ENCODE results near the gene TSPAN14.
A peak's percentile ranks its signal among the peaks of the same experiment; 100 is the strongest.
"Not testable (repeated sequence)": the region's sequence is repeated elsewhere in the genome, so short reads cannot be mapped to it uniquely, and the experiment has no call there.

The TSPAN14 gene, protein sequence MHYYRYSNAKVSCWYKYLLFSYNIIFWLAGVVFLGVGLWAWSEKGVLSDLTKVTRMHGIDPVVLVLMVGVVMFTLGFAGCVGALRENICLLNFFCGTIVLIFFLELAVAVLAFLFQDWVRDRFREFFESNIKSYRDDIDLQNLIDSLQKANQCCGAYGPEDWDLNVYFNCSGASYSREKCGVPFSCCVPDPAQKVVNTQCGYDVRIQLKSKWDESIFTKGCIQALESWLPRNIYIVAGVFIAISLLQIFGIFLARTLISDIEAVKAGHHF

DNA sequence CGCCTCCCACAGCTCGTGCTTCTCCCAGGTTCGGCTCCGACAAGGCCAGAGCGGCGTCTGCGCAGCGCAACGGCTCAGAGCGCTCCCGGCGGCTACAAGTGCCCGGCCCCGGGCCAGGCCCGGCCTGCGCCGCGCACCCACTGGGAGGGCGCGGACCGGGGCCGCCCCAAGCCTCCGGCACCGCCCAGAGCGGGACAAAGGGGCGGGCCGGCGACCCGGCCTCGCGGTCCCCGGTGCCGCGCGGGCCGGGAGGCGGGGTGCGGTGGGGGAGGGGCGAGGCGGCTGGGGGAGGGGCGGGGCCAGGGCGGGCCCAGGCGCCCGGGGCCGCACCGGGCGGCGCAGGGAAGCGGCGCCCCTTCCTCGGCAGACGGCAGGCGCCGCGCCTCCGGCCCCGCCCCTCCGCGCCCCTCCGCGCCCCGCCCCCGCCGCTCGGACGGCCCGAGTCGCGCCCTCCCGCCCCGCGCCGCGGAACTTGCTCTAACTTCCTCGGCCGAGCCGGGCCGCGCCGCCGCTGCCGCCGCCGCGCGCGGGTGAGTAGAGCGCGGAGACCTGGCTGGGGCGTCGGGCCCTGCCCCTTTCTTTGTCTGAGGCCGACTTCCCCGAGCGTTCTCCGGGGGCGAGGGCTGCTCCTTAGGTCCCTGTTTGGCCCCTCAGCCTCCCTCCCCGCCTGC is at the start of gene TSPAN14:
Gene TSPAN14 (plus strand): TSS at position 469 of the 671 bp plus-strand sequence. CDS start 34,924 bp downstream, outside the sequence.
- DNase-seq: peak; percentile 88

DNA sequence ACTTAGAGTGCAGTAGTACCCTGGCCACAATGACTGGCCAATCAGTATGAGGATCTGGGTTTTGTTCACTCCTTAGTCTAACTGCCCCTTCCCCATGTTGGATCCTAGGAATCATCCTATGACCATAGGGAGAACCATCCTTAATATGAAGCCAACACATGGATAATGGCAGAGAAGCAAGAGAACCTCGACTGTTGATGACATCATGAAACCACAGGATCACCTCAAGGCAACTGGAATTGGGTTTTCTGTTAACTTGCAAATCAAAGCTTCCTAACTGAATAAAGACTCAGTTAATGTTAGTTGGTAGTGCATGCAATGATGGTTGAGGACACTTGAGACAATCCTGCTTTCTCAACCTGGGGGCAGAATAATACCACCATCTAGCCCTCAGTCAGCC is 49.1 kb upstream of the TSPAN14 start:
- no peak for DNase-seq

- DNase-seq: no peak
These were observed 48.5 kb upstream of the TSPAN14 start for GRCh38 chr10:80405626-80406025.

DNA sequence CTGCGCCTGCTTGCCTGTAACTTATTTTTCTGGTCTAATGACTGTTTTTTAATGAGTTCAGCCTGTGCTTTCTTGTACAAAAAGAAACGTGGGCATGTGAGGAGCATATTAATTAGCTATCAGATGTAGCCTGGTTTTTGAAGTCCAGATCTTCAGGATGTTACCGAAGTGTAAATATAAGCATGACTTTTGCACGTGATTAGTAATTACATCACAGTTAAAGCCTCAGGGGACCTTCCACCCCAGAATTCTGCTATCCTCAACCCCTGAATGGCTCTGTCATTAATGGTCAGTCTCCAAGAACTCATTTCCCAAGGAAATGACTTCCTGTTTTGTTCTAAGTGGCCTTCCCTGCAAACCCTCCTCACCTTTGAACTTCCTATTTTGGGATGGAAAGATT is 47.9 kb upstream of the TSPAN14 start:
- no peak for DNase-seq

GRCh38 chr10:80407812-80408241 is 46.3 kb upstream of the TSPAN14 start:
- DNase-seq: peak; percentile 17

DNA sequence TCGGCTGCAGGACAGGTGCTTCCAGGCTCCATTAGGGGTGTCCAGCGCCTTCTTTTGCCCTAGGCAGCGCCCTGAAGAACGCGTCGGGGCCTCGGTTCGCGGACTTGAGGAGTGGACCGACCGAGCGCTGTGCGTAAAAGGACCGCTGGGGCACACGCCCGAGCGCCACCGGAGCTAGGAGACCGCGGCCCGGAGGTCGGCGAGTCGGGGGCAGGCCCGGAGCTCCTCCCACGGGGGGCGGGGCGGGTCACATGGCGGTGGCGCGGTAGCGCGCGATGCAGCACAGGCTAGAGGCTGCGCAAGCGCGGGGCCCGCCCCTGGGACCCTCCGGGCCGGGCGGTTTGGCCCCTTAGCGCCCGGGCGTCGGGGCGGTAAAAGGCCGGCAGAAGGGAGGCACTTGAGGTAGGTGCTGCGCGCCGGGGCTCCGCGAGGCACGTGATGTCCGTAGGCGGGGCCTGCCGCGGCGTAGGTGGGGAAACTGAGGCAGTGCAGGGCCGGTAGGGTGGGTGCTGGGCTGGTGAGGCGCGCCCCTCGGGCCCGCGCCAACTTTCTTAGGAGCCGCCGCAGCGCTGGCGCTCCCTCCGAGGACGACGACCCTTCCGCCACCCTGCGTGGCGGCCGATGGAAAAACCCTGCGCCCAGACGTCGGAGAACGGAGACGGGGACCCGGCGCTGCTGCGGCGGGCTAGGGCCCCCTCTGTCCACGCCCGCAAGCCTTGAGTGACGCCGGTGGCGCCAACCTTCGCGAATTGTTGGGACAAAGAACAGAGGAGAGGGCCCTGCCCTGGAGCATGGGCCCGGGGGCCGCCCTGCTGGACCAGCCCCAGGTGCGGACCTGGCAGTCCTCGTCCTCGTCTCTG is 45.6 kb upstream of the TSPAN14 start, which contains the start of gene PRXL2A:
Gene PRXL2A (plus strand): TSS at position 310 of the 860 bp plus-strand sequence. CDS start 11,917 bp downstream, outside the sequence.
- DNase-seq: peak; percentile 83

DNA sequence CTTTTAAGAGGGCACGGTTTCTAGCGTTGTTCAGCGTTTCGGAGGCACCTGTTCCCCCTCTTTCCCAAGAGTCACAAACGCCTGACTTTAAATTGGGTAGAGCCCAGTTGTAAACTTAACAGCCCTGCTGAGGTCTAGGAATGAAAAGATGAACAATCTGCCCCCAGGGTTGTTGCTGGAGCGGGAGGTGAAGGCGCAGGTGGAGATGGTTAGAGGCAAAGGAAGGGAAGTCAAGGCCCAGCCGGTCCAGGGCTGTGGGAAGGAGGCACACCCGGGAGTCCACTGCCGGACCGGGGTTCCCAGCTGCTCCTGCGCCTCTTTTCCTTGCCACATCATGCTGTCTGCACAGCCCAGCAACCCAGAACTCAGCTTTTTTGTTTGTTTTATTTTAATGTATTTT is 45.0 kb upstream of the TSPAN14 start:
- DNase-seq: no peak

DNA sequence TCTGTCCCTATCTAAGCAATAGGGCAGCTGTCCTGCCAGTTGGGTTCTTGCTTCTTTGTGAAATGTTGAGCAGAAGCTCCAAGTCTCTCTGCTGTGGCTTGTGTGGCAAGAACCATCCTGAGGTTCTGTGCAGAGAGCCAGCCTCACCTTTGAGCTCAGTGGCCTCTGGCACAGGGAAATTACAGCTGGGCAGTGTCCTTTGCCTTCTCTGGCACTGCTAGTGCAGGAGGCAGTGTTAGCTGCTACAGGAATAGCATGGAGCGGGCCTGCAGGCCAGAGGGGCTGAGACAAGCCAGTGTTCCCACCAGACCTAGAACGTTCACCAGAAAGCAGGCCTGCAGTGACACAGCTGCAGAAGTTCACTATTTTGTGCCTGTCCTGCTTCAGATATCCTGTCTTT is 44.0 kb upstream of the TSPAN14 start:
- no peak for DNase-seq

DNA sequence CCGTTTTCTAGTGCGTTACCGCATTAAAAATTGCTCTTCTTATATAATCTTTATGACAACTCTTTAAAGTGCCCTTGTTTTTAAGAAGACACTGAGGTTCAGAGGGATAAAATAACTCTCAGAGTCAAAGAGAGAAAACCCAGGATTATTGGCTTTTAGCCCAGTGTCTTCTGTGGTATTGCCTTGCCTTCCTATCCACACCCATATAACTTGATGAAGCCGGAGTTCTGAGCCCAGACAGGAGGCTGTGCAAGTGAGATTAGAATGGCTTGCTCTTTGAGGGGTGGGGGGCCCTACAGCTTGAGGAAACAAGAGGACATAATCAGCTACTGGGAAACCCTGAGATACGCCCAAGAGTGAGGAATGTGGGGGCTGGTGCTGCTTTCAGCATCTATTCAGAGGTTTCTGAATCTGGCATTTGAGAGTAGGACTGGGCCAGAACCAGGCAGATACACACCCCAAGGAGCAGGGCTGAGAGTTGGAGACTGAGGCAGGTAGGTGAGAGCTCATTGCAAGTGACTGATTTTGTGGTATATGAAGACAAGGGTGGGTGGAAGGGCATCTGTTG is 43.4 kb upstream of the TSPAN14 start:
- DNase-seq: no peak

DNA sequence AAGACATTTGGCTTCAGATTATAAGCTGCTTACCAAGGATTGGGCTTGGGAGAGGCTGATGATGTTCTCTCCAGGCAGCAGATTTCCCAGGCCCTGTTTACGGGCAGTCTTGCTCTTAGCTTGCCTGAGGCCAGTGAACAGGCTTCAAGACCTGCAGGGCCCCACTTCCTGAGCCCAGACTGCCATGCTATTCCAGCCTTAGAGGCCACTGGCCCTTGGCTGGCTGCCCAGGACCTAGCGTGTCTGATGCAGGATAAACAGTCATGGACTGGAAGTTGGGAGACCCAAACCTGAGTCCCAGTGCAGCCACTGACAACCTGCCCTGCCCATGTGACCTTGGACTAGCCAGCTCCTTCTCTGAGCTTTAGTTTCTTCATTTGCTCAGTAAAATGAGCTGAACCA is 42.8 kb upstream of the TSPAN14 start:
- no peak for DNase-seq

DNA sequence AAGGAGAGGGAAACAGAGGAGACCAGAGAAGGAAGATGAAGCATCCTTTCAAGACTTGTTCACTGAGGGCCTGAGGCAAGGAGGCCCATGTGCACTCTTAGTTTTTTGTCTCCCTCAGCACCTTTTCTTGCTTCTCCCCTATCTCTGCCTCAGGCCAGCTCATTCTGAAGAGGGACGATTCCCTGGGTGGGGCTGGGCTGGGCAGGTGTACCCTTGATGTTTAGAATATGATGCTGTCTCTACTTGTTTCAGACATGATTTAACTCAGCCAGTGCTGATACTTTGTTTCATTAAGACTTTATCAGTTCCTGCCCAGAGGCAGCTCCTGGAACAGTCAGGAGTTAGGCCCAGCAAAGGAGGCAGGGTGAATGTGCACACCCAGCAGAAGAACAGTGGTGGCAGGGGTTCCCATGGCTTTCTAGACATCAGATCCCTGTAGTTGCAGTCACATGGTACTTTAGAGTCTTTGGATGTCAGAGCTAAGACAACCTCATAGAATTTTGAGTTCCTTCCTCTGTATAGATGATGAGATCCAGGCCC is 42.4 kb upstream of the TSPAN14 start:
- DNase-seq: no peak

- no peak for DNase-seq
These were observed 41.6 kb upstream of the TSPAN14 start for GRCh38 chr10:80412486-80412885.

DNA sequence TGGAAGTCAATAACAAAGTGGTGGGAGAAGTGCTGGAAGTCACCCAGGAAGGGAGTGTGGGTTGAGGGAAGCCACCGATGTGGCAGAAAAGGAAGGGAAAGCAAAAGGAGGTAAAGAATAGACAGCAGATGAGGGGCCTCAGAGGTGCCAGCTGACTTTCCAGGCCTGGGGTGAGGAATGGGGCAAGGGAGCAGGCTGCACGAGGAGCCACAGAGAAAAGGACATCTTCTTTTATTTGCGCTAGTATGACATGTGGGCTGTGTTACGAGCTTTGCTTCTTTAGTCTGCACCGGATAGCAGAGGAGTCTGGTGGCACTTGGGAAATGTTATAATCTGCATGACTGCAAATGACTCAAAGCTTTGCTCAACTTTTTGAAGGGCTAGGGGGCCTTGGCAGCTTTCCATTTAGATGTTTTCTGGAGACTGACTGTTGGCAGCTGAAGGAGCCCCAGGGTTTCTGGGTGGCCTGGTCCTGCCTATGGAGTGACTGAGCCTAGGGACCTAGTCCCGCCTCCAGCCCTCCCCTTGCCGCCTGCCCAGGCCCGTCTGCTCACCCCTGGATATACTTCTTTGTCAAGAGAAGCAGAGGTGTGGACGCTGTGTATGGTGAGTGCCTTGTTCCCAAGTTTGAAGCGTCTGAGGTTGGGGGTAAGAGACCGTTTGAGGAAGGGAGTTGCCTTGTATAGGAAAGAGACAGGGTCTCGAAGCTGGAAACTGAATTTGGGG is 40.7 kb upstream of the TSPAN14 start:
- DNase-seq: no peak

GRCh38 chr10:80414142-80414895 is 39.8 kb upstream of the TSPAN14 start:
- DNase-seq: no peak

DNA sequence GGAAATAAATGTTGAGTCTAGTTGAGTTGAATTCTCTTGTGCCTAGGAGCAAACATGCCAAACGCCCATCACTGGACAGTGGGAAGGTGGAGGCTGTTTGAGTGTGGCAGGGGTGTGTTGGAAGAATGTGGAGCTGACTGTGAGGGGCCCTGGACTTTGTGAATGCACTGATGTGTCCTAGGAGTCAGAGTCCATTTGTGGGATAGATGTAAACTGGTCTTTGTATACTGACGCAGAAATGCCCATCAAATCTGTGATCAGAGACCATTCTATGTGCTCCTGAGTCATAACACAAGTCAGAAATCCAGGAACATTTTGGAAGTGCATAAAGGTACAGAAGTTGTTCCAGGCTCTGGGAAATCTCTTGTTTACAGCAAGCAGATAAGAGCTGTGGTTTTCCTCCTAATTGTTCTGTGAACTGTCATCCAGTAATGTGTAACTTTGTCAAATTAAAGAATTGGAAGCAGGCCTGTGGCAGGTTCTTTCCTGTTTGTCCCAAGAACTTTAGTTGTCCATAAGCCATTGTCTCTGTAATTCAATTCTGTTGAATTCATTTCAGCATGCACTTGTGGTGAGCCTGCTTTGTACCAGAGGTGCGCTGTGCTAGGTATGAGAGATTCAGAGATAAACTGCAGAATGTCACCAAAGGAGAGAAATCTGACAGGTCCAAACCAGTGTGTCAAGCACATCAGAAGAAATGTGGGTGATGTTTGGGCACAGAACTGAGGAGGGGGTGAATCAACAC is 38.2 kb upstream of the TSPAN14 start:
- no peak for DNase-seq

- DNase-seq: no peak
These were observed 37.5 kb upstream of the TSPAN14 start for GRCh38 chr10:80416479-80417098.

- DNase-seq: not testable (repeated sequence)
These were observed 36.9 kb upstream of the TSPAN14 start for GRCh38 chr10:80417256-80417655.

GRCh38 chr10:80421050-80421706 is 32.9 kb upstream of the TSPAN14 start:
- DNase-seq: no peak

- no peak for DNase-seq
These were observed 32.2 kb upstream of the TSPAN14 start for GRCh38 chr10:80421707-80422536.

All from NCI-H1436 (cell line).